Natural killer cell (primary cell): Measurements from ENCODE around the gene AGPAT2. TPM values are rescaled to one million over a fixed set of nuclear protein-coding genes. Genes with fewer than 3 reads are reported as not detected.

Source experiments
- ATAC-seq, 3 donors: fragments of 150-1000 bp in 2 of 3; fragments of 200-7000 bp in 1 of 3; cut with Tn5 transposase; 1 replicate in 1 of 3; 2 replicates in 2 of 3; pipeline ENCODE4 v1.10.0; 2021; ENCODE audit warnings: mild to moderate bottlenecking in 2 of 3, moderate library complexity in 2 of 3
- DNase-seq, 2 donors: peaks; one replicate each; pipeline versions ENCODE4 v3.0.0 to v3.0.0-alpha.2; 2013 to 2021; ENCODE audit warnings: mixed read lengths in 1 of 2
- H3K27ac ChIP-seq: one replicate; pipeline ENCODE4 v1.5.1; 2013; ENCODE audit warnings: mild to moderate bottlenecking, low read length
- H3K27me3 ChIP-seq: one replicate; pipeline ENCODE4 v1.6.1; 2013; ENCODE audit warnings: low read length; ENCODE audit not compliant: control insufficient read depth, insufficient read depth
- H3K36me3 ChIP-seq: one replicate; pipeline ENCODE4 v1.6.1; 2013; ENCODE audit warnings: low read length; ENCODE audit not compliant: control insufficient read depth, insufficient read depth
- H3K4me1 ChIP-seq: one replicate; pipeline ENCODE4 v1.6.1; 2013; ENCODE audit warnings: low read length; ENCODE audit not compliant: control insufficient read depth, insufficient read depth
- H3K4me3 ChIP-seq: one replicate; pipeline ENCODE4 v1.5.1; 2013; ENCODE audit warnings: low read length
- H3K9me3 ChIP-seq: one replicate; pipeline ENCODE4 v1.6.1; 2013; ENCODE audit warnings: low read length; ENCODE audit not compliant: control insufficient read depth, insufficient read depth
- H3K27ac Mint-ChIP-seq, 2 donors: one replicate each; pipeline ENCODE4 v1.8.0; 2022; ENCODE audit warnings: mild to moderate bottlenecking in 2 of 2, mixed read lengths in 2 of 2, moderate library complexity in 1 of 2
- H3K27me3 Mint-ChIP-seq, 2 donors: one replicate each; pipeline ENCODE4 v1.8.0; 2022; ENCODE audit warnings: low read depth in 2 of 2, mixed read lengths in 2 of 2
- H3K36me3 Mint-ChIP-seq: one replicate; pipeline ENCODE4 v1.8.0; 2022; ENCODE audit warnings: mixed read lengths
- H3K4me1 Mint-ChIP-seq, 2 donors: one replicate each; pipeline ENCODE4 v1.8.0; 2022; ENCODE audit warnings: mixed read lengths in 2 of 2
- H3K4me3 Mint-ChIP-seq: one replicate; pipeline ENCODE4 v1.8.0; 2022; ENCODE audit warnings: mild to moderate bottlenecking, moderate library complexity, mixed read lengths
- H3K9me3 Mint-ChIP-seq, 2 donors: one replicate each; pipeline ENCODE4 v1.8.0; 2022; ENCODE audit warnings: mixed read lengths in 2 of 2
- CTCF ChIP-seq: fragments of 200-600 bp; IDR thresholded peaks from one replicate; pipeline ENCODE4 v1.8.0; 2022; ENCODE audit warnings: antibody characterized with exemption
- WGBS: methylation state at CpG from one replicate; pipeline ENCODE4 v1.1.7; 2013; ENCODE audit warnings: missing lambda C conversion rate; ENCODE audit not compliant: insufficient coverage; 5-methylcytosine and 5-hydroxymethylcytosine counted together
- intact Hi-C: fragments of 100-400 bp; cut with micrococcal nuclease; formaldehyde crosslinking; loops from one replicate; pipeline ENCODE4 v1.14.2; 2022
- total RNA-seq, 4 donors: library from RNA; stranded (reverse); fragments of 120-200 nt in 1 of 4; gene quantifications; one replicate each; pipeline versions ENCODE4 v1.2.3 to v1.2.4, GENCODE V29; 2013 to 2022

Gene AGPAT2
- total RNA-seq, 3 donors from 2014 or later (not counting 1 experiment from before 2014, with no cell fraction given): 10.3 to 19.4 (median 12.0) TPM

DNA sequence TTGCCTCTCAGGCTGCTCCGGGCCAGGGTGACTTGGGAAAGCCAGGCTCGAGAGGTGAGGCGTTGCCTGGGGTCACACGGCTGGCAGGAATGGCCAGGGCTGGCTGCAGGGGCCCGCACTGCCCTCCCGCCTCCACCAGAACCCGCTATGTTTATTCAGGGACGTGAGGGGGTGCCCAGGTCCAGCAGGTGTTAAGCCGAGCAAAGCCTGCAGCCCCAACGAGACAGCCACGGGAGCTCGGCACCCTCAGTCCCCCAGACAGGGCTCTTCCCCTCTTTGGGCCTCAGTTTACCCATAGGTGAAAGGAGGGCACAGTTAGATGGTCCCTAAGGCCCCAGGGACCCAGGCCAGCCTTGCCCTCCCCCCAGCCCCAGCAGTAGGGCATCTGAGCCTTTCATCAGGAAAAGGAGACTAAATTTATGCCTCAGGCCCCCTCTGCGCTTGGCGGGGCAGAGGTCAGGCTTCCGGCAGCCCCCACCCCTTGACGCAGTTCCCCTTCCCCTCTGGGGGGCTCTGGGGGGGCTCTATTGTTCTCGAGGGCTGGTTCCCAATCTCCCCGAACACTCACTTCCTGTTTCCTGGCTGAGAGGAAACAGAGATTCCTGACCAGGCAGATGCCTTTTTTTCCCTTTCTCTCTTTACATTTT lies 31.6 kb downstream of the AGPAT2 start:
- H3K27me3 Mint-ChIP-seq: peaks cover 21 to 31% of the 10 kb centered on the region in 2 donors
- Histone ChIP-seq H3K27me3 (peaks cover 46% of the 10 kb centered on the region), H3K27ac (no peak overlapping the region), H3K4me1 (peaks cover 37% of the 10 kb centered on the region), H3K4me3 (no peak overlapping the region), H3K9me3 (no peaks in the 10 kb centered on the region), H3K36me3 (no peaks in the 10 kb centered on the region)
- intact Hi-C loops: no loop called here
- no peaks in the 10 kb centered on the region for H3K36me3 Mint-ChIP-seq
- H3K9me3 Mint-ChIP-seq: no peaks in the 10 kb centered on the region
- WGBS: 25% methylated on average over 16 of the region's 18 CpGs
- H3K27ac Mint-ChIP-seq: no peak overlapping the region
- no peak for DNase-seq
- no peak for TF ChIP-seq CTCF
- H3K4me1 Mint-ChIP-seq: peaks cover 5% of the 10 kb centered on the region in 2 donors
- ATAC-seq: no peak
- no peak overlapping the region for H3K4me3 Mint-ChIP-seq

GRCh38 chr9:136654820-136655535 lies 32.3 kb downstream of the AGPAT2 start:
- Mint-ChIP-seq H3K27ac (no peak overlapping the region), H3K4me3 (no peak overlapping the region), H3K36me3 (no peaks in the 10 kb centered on the region), H3K9me3 (no peaks in the 10 kb centered on the region), H3K4me1 (peaks cover 5% of the 10 kb centered on the region in 2 donors), H3K27me3 (peaks cover 21 to 27% of the 10 kb centered on the region in 2 donors)
- ATAC-seq: no peak
- no peaks in the 10 kb centered on the region for H3K36me3 ChIP-seq
- intact Hi-C loops: no loop called here
- no peak for TF ChIP-seq CTCF
- H3K27me3 ChIP-seq: peaks cover 44% of the 10 kb centered on the region
- no peak for DNase-seq
- H3K4me1 ChIP-seq: peaks cover 40% of the 10 kb centered on the region
- 74% methylated on average over 15 of the region's 15 CpGs for WGBS
- H3K4me3 ChIP-seq: no peak overlapping the region
- H3K27ac ChIP-seq: no peak overlapping the region
- no peaks in the 10 kb centered on the region for H3K9me3 ChIP-seq

GRCh38 chr9:136653323-136654079 lies 33.8 kb downstream of the AGPAT2 start:
- Mint-ChIP-seq H3K36me3 (no peaks in the 10 kb centered on the region), H3K4me1 (peaks cover 2 to 5% of the 10 kb centered on the region in 2 donors), H3K27ac (no peak overlapping the region), H3K27me3 (peaks cover 25 to 28% of the 10 kb centered on the region in 2 donors), H3K4me3 (no peak overlapping the region), H3K9me3 (no peaks in the 10 kb centered on the region)
- Histone ChIP-seq H3K27ac (no peak overlapping the region), H3K9me3 (no peaks in the 10 kb centered on the region), H3K4me1 (peaks cover 28% of the 10 kb centered on the region), H3K4me3 (no peak overlapping the region), H3K36me3 (no peaks in the 10 kb centered on the region), H3K27me3 (peaks cover 30% of the 10 kb centered on the region)
- TF ChIP-seq CTCF: no peak
- DNase-seq (no peak), ATAC-seq (no peak)
- 51% methylated on average over 43 of the region's 43 CpGs for WGBS
- intact Hi-C loops: no loop called here
